ENCODE data around the gene PROX2.

DNA sequence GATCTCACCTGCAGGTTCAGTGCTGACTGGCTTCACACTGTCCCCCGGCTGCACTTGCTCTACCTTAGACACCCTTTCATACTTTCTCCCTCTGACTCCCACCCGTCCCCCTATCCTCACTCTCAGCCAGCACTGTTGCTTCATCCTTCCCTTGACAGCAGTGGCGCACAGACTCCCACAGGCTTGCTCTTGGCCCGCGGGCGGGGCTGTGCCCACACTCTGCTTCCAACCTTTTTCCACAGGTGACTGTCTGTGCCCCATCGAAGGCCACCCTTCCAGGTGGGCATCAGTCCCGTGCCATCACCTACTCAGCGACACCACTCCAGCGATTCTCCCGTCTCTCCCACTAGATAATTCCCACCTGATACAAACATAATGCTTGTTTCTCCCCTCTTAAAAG is 48.1 kb upstream of the PROX2 start:
- no peak for TF ChIP-seq POLR2A (IDR thresholded peaks at IDR 0.05)
- TF ChIP-seq, protein P1, sequence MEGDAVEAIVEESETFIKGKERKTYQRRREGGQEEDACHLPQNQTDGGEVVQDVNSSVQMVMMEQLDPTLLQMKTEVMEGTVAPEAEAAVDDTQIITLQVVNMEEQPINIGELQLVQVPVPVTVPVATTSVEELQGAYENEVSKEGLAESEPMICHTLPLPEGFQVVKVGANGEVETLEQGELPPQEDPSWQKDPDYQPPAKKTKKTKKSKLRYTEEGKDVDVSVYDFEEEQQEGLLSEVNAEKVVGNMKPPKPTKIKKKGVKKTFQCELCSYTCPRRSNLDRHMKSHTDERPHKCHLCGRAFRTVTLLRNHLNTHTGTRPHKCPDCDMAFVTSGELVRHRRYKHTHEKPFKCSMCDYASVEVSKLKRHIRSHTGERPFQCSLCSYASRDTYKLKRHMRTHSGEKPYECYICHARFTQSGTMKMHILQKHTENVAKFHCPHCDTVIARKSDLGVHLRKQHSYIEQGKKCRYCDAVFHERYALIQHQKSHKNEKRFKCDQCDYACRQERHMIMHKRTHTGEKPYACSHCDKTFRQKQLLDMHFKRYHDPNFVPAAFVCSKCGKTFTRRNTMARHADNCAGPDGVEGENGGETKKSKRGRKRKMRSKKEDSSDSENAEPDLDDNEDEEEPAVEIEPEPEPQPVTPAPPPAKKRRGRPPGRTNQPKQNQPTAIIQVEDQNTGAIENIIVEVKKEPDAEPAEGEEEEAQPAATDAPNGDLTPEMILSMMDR (IDR thresholded peaks at IDR 0.05 in 4 of 5, conservative IDR thresholded peaks at IDR 0.05 in 1 of 5): no peak
